B cell (primary cell): ENCODE results near the gene RARRES1.

ENCODE experiments used
- CTCF ChIP-seq: fragments of 200-600 bp; IDR thresholded peaks from one replicate; pipeline ENCODE4 v1.8.0; 2022; ENCODE audit warnings: antibody characterized with exemption, mild to moderate bottlenecking
- EZH2 ChIP-seq: IDR thresholded peaks from 2 replicates; pipeline ENCODE4 v1.6.1; 2012; ENCODE audit warnings: borderline replicate concordance, low read depth, mild to moderate bottlenecking, moderate library complexity, low read length; ENCODE audit not compliant: insufficient read depth, poor library complexity, severe bottlenecking

GRCh38 chr3:158710601-158711000, 21.7 kb downstream of the RARRES1 start:
- TF ChIP-seq CTCF (no peak), EZH2 (no peak)
